Lung microvascular endothelial cell (primary cell): Measurements from ENCODE around the gene GDPD5. TPM values are rescaled to one million over a fixed set of nuclear protein-coding genes. Genes with fewer than 3 reads are reported as not detected.

ENCODE experiments used
- DNase-seq, 2 donors: peaks; one replicate each; pipeline versions ENCODE4 v3.0.0 to v3.0.0-alpha.2; 2010; ENCODE audit warnings: low read depth in 2 of 2
- total RNA-seq: library from RNA; depleted of rRNA; stranded (reverse); fragments of >200 nt; gene quantifications from 2 replicates; pipeline ENCODE4 v1.2.1, GENCODE V29; 2014

The GDPD5 gene
- total RNA-seq, 1 donor from 2014 or later = 15.9 TPM

- no peak for DNase-seq
Observed at GRCh38 chr11:75491465-75491864, 34.3 kb downstream of the GDPD5 start.

DNA sequence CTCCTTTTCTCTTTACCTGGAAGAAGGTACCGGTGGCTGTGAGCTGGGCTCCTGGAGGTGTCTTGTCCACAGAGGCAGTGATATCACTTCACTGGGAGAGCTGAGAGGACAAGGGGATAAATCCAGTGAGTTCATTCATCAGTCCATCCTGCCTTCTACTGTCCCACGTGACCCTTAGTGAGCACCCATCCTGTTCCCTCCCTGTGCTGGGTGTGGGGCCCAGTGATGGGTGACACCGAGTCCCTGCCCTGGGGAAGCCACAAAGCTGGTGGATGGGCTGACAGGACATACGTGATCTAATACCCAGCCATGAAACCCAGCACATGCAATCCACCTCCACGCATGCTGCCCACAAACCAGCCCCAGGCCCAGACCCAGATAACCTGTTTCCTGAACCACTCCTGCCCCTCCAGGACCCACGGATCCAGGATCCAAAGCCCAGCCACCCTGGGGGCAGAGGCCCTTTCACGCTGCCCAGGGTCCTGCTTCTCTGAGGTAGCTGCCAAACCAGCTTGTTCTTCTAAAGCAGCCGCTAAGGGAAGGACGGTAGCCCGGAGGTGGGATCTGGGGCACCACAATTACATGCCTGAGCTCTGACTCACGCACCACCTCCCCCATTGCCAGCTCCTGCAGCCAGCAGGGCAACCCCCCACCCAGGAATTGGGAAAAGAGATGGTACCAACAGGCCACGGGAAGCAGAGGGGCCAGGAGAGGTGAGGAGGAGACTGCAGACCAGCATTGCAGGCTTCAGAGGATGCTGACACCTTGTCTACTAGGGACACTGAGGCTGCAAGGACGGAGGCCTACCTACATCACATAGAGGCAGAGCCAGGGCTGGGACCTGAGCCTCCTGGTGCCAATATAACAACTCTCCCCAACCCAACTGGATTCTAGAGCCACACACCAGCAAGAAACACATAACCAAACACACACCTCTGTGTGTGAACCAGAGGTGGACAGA is 35.2 kb downstream of the GDPD5 start:
- peak in 1 of 2 donors; percentile 30 for DNase-seq

GRCh38 chr11:75487365-75487764 is 38.4 kb downstream of the GDPD5 start:
- DNase-seq = no peak

- DNase-seq = no peak
Observed at GRCh38 chr11:75485742-75486141, 40.0 kb downstream of the GDPD5 start.

- no peak for DNase-seq
Observed at GRCh38 chr11:75482931-75483469, 42.7 kb downstream of the GDPD5 start.

- DNase-seq = no peak
Observed at GRCh38 chr11:75481922-75482606, 43.7 kb downstream of the GDPD5 start.

DNA sequence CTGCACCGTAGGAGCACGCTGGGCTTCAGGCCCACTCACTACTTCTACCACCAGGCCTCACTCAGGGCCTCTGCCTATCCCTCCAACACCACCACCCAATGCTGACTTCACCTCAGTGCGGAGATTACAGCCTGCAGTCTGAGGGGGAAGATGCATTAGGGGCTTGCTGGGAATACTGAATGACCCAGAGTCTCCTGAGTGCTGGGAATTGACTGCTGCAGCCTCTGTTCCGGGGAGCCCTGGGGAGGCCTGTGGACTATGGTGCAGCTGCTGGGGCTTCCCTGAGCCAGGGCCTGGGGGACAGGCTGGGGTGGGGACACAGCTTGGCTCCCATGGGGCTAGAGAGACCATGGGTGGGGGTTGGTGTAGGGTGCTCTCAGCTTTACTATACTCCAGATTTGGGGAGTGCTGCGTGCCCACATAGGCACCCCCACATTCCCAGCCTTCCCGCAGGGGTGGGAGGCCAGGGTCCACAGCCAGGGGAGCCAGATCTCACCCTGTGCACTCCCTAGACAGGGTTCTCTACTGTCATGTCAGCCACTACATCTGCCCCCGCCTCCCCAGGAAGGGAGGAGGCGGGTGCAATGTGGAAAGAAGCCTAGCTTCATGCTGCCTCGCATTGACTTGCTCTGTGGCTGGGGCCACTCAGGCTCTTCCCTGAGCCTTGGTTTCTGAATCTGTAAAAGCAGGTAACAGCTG is 44.4 kb downstream of the GDPD5 start:
- DNase-seq = no peak

- DNase-seq = no peak
Observed at GRCh38 chr11:75480185-75481175, 45.3 kb downstream of the GDPD5 start.

DNA sequence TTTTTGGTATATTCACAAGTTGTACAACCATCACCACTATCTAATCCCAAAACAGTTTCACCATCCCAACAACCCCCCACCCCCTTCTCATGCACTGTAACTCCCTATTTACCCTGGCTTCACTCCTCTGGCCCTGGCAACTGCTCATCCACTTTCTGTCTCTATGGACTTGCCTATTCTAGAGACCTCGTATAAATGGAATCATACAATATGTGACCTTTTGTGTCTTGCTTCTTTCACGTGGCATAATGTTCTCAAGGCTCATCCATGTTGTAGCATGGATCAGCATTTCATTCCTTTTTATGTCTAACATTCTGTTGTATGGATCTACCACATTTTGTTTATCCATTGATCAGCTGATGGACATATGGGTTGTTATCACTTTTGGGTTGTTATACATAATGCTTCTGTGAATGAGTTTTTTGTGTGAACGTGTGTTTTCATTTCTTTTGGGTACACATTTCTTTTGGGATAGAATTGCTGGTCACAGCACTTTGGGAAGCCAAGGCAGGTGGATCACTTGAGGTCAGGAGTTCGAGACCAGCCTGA is 46.1 kb downstream of the GDPD5 start:
- peak in 1 of 2 donors; percentile 54 for DNase-seq

DNA sequence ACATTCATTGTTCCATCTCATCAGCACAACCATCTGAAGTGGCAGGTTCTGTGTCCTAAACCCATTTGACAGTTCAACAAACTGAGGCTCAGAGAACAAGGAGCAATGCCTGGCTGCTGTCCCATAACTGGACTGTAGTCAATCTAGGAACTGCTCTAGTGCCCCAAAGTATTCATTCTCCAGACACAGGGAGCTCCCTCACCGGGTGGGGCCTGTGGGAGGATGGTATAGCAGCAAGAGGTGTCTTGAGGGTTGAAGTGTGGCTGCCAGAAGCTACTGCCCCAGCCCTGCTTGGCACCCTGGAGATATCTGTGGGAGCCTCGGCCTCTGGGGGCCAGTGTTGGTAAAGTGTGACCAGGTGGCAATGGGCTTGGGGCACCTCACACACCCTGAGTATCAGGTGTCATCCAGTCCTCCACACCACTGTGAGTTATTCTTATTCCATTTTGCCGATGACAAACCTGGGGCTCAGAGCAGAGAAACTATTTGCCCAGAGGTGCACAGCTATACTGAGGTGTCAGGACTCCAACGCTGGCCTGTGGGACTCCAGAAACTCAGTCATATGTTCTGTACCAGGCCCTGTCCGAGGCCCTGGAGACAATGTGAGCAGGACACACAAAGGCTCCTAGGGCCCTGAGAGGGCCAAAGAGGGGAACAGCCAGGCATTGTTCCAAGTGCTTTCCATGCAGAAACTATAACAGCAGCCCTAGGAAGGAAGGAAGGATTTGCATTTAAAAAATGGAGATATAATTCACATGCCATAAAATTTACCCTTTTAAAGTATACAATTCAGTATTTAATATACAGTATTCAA is 46.8 kb downstream of the GDPD5 start:
- peak in 1 of 2 donors; percentile 66 for DNase-seq

GRCh38 chr11:75477614-75477935 is 48.2 kb downstream of the GDPD5 start:
- DNase-seq = no peak

GRCh38 chr11:75476739-75477613 is 48.8 kb downstream of the GDPD5 start:
- no peak for DNase-seq

GRCh38 chr11:75475767-75476650 is 49.7 kb downstream of the GDPD5 start:
- DNase-seq = peak; percentile 39 to 73

DNA sequence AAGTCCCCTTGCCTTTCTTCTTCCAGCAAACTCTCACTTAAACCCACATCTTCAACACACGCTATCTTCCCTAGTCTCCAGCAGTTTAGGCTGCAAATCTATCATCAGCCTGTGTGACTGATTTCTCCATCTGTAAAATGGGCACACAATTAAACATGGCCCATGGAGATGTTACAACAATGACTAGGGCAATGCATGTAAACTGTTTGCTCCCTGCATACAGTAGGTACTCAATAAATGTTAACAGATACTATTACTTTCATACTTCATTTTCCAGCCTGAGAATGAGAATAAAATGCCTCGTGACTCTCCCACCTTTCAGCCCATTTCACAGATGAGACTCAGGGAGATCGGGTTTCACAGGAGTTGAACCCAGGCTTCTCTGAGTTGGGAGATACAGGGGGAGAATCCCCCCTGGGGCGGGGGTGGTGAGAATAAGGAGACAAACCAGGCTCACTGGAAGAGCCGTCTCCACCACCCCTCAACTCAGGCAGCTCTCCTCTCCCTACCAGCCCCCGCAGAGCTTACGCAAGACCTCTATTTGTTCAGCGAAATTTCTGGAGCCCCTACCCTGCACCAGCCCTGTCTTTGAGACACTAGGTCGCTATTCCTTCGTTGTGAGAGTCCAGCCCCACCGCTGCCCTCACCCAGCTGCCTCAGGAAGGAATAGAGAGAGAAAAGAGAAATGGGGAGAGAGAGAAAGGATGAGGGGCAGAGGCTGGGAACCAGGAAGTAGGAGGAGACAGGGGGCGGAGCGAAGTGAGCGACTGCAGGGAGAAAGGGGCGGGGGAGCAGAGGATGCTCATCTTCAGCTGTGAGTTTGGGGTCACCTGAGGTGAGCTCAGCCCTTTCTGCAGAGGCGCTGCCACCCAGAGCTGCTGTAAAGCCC is 50.6 kb downstream of the GDPD5 start:
- peak in 1 of 2 donors; percentile 44 for DNase-seq

- peak in 1 of 2 donors; percentile 74 for DNase-seq
Observed at GRCh38 chr11:75474240-75474639, 51.5 kb downstream of the GDPD5 start.

DNA sequence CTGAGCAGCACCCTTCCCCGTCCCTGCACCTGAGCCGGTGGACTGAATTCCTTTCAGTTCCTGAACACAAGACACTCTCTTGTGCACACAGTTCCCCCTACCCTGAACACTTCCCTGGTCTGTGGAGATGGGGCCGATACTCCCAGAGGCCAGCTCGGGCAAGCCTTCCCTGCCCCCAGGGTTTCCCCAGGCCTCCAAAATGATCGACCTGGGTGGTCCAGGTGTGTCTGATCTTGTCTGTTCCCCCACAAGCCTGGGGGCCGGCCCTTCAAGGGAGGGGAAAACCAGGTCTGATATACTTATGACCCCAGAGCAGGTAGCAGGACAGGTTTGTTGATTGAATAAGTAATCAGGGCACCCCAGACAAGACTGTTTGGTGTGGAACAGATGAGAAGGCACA is 52.1 kb downstream of the GDPD5 start:
- no peak for DNase-seq
